ENCODE data around the gene TTLL10. TPM values are rescaled to one million over a fixed set of nuclear protein-coding genes. Genes with fewer than 3 reads are reported as not detected.
A peak's percentile ranks its signal among the peaks of the same experiment; 100 is the strongest.

The TTLL10 gene
- total and polyA plus RNA-seq, 2 experiments from 2014 or later, result 0.45 TPM; not detected in 1

DNA sequence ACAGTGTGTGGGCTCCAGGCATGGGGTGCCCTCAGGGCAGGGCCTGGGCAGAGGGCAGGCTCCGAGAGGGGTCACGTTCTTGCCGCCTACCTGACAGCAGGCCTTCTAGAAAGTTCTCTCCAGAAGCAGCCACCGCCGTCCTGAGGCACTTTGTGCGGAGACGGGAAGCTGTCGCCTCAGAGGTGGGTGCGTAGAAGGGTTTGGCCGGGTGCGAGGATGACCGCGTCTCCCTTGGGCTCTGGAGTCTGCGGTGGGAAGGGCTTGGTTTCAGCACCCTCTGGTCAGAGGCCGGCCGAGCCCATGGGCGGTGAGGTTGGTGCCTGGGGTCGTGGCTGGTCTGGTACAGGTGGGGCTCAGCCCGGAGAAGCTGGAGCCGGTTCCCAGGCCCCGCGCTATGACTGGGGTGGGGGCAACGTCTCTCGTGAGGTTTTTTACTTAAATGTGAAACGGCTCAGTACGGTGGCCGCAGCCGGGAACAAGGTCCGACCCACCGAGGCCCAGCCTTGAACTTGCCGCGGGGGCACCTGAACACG is 10.1 kb upstream of the TTLL10 start (continued):
- TF ChIP-seq, protein P1, sequence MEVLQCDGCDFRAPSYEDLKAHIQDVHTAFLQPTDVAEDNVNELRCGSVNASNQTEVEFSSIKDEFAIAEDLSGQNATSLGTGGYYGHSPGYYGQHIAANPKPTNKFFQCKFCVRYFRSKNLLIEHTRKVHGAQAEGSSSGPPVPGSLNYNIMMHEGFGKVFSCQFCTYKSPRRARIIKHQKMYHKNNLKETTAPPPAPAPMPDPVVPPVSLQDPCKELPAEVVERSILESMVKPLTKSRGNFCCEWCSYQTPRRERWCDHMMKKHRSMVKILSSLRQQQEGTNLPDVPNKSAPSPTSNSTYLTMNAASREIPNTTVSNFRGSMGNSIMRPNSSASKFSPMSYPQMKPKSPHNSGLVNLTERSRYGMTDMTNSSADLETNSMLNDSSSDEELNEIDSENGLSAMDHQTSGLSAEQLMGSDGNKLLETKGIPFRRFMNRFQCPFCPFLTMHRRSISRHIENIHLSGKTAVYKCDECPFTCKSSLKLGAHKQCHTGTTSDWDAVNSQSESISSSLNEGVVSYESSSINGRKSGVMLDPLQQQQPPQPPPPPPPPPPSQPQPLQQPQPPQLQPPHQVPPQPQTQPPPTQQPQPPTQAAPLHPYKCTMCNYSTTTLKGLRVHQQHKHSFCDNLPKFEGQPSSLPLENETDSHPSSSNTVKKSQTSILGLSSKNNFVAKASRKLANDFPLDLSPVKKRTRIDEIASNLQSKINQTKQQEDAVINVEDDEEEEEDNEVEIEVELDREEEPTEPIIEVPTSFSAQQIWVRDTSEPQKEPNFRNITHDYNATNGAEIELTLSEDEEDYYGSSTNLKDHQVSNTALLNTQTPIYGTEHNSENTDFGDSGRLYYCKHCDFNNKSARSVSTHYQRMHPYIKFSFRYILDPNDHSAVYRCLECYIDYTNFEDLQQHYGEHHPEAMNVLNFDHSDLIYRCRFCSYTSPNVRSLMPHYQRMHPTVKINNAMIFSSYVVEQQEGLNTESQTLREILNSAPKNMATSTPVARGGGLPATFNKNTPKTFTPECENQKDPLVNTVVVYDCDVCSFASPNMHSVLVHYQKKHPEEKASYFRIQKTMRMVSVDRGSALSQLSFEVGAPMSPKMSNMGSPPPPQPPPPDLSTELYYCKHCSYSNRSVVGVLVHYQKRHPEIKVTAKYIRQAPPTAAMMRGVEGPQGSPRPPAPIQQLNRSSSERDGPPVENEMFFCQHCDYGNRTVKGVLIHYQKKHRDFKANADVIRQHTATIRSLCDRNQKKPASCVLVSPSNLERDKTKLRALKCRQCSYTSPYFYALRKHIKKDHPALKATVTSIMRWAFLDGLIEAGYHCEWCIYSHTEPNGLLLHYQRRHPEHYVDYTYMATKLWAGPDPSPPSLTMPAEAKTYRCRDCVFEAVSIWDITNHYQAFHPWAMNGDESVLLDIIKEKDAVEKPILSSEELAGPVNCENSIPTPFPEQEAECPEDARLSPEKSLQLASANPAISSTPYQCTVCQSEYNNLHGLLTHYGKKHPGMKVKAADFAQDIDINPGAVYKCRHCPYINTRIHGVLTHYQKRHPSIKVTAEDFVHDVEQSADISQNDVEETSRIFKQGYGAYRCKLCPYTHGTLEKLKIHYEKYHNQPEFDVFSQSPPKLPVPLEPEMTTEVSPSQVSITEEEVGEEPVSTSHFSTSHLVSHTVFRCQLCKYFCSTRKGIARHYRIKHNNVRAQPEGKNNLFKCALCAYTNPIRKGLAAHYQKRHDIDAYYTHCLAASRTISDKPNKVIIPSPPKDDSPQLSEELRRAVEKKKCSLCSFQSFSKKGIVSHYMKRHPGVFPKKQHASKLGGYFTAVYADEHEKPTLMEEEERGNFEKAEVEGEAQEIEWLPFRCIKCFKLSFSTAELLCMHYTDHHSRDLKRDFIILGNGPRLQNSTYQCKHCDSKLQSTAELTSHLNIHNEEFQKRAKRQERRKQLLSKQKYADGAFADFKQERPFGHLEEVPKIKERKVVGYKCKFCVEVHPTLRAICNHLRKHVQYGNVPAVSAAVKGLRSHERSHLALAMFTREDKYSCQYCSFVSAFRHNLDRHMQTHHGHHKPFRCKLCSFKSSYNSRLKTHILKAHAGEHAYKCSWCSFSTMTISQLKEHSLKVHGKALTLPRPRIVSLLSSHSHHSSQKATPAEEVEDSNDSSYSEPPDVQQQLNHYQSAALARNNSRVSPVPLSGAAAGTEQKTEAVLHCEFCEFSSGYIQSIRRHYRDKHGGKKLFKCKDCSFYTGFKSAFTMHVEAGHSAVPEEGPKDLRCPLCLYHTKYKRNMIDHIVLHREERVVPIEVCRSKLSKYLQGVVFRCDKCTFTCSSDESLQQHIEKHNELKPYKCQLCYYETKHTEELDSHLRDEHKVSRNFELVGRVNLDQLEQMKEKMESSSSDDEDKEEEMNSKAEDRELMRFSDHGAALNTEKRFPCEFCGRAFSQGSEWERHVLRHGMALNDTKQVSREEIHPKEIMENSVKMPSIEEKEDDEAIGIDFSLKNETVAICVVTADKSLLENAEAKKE (CRISPR knock-in tag; IDR thresholded peaks at IDR 0.05), result no peak
- TF ChIP-seq STAT1 (IDR thresholded peaks at IDR 0.05; ENCODE audit: unreplicated experiment), result no peak
- no peak for TF ChIP-seq NANOG (IDR thresholded peaks at IDR 0.05; ENCODE audit: borderline replicate concordance)
- no peak for TF ChIP-seq ZNF114 (CRISPR knock-in tag; IDR thresholded peaks at IDR 0.05)
- TF ChIP-seq JUNB (IDR thresholded peaks at IDR 0.05; ENCODE audit: unreplicated experiment), result no peak
- TF ChIP-seq, protein P2, sequence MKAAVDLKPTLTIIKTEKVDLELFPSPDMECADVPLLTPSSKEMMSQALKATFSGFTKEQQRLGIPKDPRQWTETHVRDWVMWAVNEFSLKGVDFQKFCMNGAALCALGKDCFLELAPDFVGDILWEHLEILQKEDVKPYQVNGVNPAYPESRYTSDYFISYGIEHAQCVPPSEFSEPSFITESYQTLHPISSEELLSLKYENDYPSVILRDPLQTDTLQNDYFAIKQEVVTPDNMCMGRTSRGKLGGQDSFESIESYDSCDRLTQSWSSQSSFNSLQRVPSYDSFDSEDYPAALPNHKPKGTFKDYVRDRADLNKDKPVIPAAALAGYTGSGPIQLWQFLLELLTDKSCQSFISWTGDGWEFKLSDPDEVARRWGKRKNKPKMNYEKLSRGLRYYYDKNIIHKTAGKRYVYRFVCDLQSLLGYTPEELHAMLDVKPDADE (IDR thresholded peaks at IDR 0.05), result no peak
- no peak for TF ChIP-seq ZNF331 (CRISPR knock-in tag; IDR thresholded peaks at IDR 0.05; ENCODE audit: low read depth)

DNA sequence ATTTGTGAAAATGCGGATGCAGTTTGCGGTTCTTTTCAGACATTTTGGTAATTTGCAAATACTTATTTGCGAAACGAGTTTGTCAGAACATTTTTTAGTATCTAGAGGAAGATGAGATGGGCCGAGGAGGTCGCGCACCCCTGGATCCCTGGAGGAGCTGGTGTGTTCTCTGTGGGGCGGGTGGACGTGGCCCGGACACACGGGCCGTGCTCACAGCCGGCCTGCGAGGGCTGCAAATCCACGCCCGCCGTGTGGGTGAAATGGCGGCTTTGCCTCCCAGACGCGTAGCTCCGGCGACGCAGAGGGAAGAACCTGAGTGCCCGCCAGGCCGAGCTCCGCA is 9.3 kb upstream of the TTLL10 start:
- no peak overlapping the region for H3K27ac ChIP-seq (ENCODE audit: low read depth)
- no peaks in the 10 kb centered on the region for H3K9me2 ChIP-seq (ENCODE audit: insufficient read depth)
- peaks cover 14% of the 10 kb centered on the region; the same call in 1 of the 2 replicates for H3K4me1 ChIP-seq (ENCODE audit: insufficient read depth)
- no peaks in the 10 kb centered on the region for H3K36me3 ChIP-seq (ENCODE audit: insufficient read depth)
- ATAC-seq (no peak), DNase-seq (ENCODE audit: low spot score) (no peak)
- H3K4me1 Mint-ChIP-seq, result peaks cover 14% of the 10 kb centered on the region
- H3K4me3 Mint-ChIP-seq, result peak overlapping the region; percentile 58
- peak overlapping the region; percentile 67 for H3K4me2 ChIP-seq
- H3K27me3 ChIP-seq (ENCODE audit: insufficient read depth), result no peaks in the 10 kb centered on the region
- TF ChIP-seq, protein P3, sequence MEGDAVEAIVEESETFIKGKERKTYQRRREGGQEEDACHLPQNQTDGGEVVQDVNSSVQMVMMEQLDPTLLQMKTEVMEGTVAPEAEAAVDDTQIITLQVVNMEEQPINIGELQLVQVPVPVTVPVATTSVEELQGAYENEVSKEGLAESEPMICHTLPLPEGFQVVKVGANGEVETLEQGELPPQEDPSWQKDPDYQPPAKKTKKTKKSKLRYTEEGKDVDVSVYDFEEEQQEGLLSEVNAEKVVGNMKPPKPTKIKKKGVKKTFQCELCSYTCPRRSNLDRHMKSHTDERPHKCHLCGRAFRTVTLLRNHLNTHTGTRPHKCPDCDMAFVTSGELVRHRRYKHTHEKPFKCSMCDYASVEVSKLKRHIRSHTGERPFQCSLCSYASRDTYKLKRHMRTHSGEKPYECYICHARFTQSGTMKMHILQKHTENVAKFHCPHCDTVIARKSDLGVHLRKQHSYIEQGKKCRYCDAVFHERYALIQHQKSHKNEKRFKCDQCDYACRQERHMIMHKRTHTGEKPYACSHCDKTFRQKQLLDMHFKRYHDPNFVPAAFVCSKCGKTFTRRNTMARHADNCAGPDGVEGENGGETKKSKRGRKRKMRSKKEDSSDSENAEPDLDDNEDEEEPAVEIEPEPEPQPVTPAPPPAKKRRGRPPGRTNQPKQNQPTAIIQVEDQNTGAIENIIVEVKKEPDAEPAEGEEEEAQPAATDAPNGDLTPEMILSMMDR (conservative IDR thresholded peaks at IDR 0.05; ENCODE audit: low read depth in 2 of 2), result no peak
- TF ChIP-seq ZNF331 (CRISPR knock-in tag; IDR thresholded peaks at IDR 0.05; ENCODE audit: low read depth), result no peak
- no peak for TF ChIP-seq POLR2AphosphoS5 (IDR thresholded peaks at IDR 0.05; ENCODE audit: low read depth)
- no peak for TF ChIP-seq NANOG (IDR thresholded peaks at IDR 0.05; ENCODE audit: borderline replicate concordance)
- no peak for TF ChIP-seq EZH2phosphoT487 (IDR thresholded peaks at IDR 0.05; ENCODE audit: unreplicated experiment)
- peaks cover 24% of the 10 kb centered on the region for H3K27me3 Mint-ChIP-seq (ENCODE audit: insufficient read depth, low read depth, poor library complexity)
- 0 out of 2 replicates have a peak, but pooled peaks cover 11% of the 10 kb centered on the region for H3F3A ChIP-seq (replicated peaks; ENCODE audit: low read depth)
- H3K27ac Mint-ChIP-seq, result no peak overlapping the region; the same call in 1 of the 2 replicates
- no peaks in the 10 kb centered on the region for H4K20me1 ChIP-seq (replicated peaks; ENCODE audit: insufficient read depth)
- H3K79me2 ChIP-seq (replicated peaks; ENCODE audit: insufficient read depth), result peaks cover 11% of the 10 kb centered on the region; the same call in 1 of the 2 replicates
- peaks cover 2% of the 10 kb centered on the region; the same call in 1 of the 3 replicates for H3K36me3 Mint-ChIP-seq (ENCODE audit: low read depth)
- H3K9me3 Mint-ChIP-seq, result no peaks in the 10 kb centered on the region
- H3K4me3 ChIP-seq, result peak overlapping the region; percentile 44
- H2AFZ ChIP-seq, result peak overlapping the region; percentile 69; the same call in 1 of the 2 replicates

Data from GM23338 (cell line).